Endothelial cell of umbilical vein (primary cell): ENCODE results near the gene GP9. TPM values are rescaled to one million over a fixed set of nuclear protein-coding genes. Genes with fewer than 3 reads are reported as not detected.

Experiments
- BruUV-seq: library from RNA; stranded (reverse); fragments of 400-500 nt; replicated peaks from 2 replicates; lab custom pipeline; 2021; lab: Mats Ljungman, UMichigan
- CTCF ChIA-PET: fragments of 300-600, 350-600 bp; sonication (Branson Sonifier 250); formaldehyde crosslinking; loops from one replicate; lab custom pipeline; 2021; ENCODE audit warnings: antibody characterized with exemption, inconsistent platforms; lab: Charles Lee
- POLR2A ChIA-PET: fragments of 300-600, 350-600 bp; sonication (Branson Sonifier 250); formaldehyde crosslinking; loops from one replicate; lab custom pipeline; 2021; ENCODE audit warnings: antibody characterized with exemption, inconsistent platforms; lab: Charles Lee
- DNase-seq: peaks from one replicate; pipeline ENCODE4 v3.0.0-alpha.2; 2011; ENCODE audit warnings: low read depth, low spot score
- FAIRE-seq: peaks from 2 replicates; lab custom pipeline; 2011; peaks lifted over from hg19 to GRCh38; lab: Jason Lieb, UNC
- H2AFZ ChIP-seq: 2 replicates; pipeline ENCODE4 v1.6.0; 2012; ENCODE audit warnings: low read depth, low read length, control low read depth, inconsistent platforms
- H3K27ac ChIP-seq: 2 replicates; pipeline ENCODE4 v1.5.1; 2011; ENCODE audit warnings: low read depth, mild to moderate bottlenecking, control low read depth, low read length, moderate library complexity; ENCODE audit not compliant: insufficient read depth
- H3K27me3 ChIP-seq, 2 experiments: 2 replicates each; pipeline versions ENCODE4 v1.6.0 to v1.6.1; 2011; ENCODE audit warnings: low read length in 2 of 2, mixed read lengths in 1 of 2; ENCODE audit not compliant: control insufficient read depth in 2 of 2, insufficient read depth in 2 of 2
- H3K36me3 ChIP-seq, 2 experiments: 2 replicates in 1 of 2; 3 replicates in 1 of 2; pipeline ENCODE4 v1.5.1; 2011; ENCODE audit warnings: low read length in 2 of 2, mild to moderate bottlenecking in 1 of 2, moderate library complexity in 1 of 2; ENCODE audit not compliant: control insufficient read depth in 2 of 2, insufficient read depth in 2 of 2; ENCODE audit errors: extremely low read depth in 1 of 2
- H3K4me1 ChIP-seq: 3 replicates; pipeline ENCODE4 v1.5.1; 2011; ENCODE audit warnings: mild to moderate bottlenecking, low read length; ENCODE audit not compliant: control insufficient read depth, insufficient read depth; ENCODE audit errors: extremely low read depth
- H3K4me2 ChIP-seq: 2 replicates; pipeline ENCODE4 v1.6.1; 2011; ENCODE audit warnings: low read length, control low read depth, mixed read lengths; ENCODE audit not compliant: insufficient read depth
- H3K4me3 ChIP-seq, 3 experiments: fragments of 200-600 bp in 1 of 3; sonication (generic), shearing (Covaris generic) in 1 of 3; replicated peaks in 1 of 3; 2 replicates each; pipeline ENCODE4 v1.5.1; 2011 to 2016; ENCODE audit warnings: control low read depth in 3 of 3, low read length in 3 of 3, mild to moderate bottlenecking in 2 of 3, inconsistent platforms in 1 of 3, low read depth in 1 of 3, moderate library complexity in 1 of 3; ENCODE audit not compliant: insufficient read depth in 1 of 3
- H3K79me2 ChIP-seq: 2 replicates; pipeline ENCODE4 v1.6.0; 2012; ENCODE audit warnings: low read length, inconsistent platforms; ENCODE audit not compliant: control insufficient read depth, insufficient read depth
- H3K9ac ChIP-seq: replicated peaks from 2 replicates; pipeline ENCODE3; 2011; ENCODE audit warnings: low read length, control low read depth; ENCODE audit not compliant: insufficient read depth; ENCODE audit errors: extremely low read depth
- H3K9me1 ChIP-seq: replicated peaks from 3 replicates; pipeline ENCODE4 v1.6.0; 2011; ENCODE audit warnings: mild to moderate bottlenecking, low read length; ENCODE audit not compliant: control insufficient read depth, insufficient read depth; ENCODE audit errors: extremely low read depth
- H3K9me3 ChIP-seq: replicated peaks from 2 replicates; pipeline ENCODE4 v1.5.1; 2012; ENCODE audit warnings: low read length, inconsistent platforms; ENCODE audit not compliant: control insufficient read depth, insufficient read depth
- H4K20me1 ChIP-seq: replicated peaks from 2 replicates; pipeline ENCODE3; 2011; ENCODE audit warnings: mild to moderate bottlenecking, low read length; ENCODE audit not compliant: control insufficient read depth, insufficient read depth; ENCODE audit errors: extremely low read depth
- EZH2 ChIP-seq: IDR thresholded peaks from 2 replicates; pipeline ENCODE4 v1.6.1; 2012; ENCODE audit warnings: borderline replicate concordance, low read depth, mild to moderate bottlenecking, moderate library complexity, low read length, inconsistent platforms; ENCODE audit not compliant: severe bottlenecking
- FOS ChIP-seq: IDR thresholded peaks from 2 replicates; pipeline ENCODE4 v1.6.1; 2011; ENCODE audit warnings: mild to moderate bottlenecking, low read length, moderate library complexity, borderline replicate concordance; ENCODE audit not compliant: insufficient read depth
- GATA2 ChIP-seq: IDR thresholded peaks from 2 replicates; pipeline ENCODE4 v1.7.0; 2011; ENCODE audit warnings: low read depth, mild to moderate bottlenecking, moderate library complexity, mixed read lengths, low read length; ENCODE audit not compliant: insufficient read length, insufficient read depth
- JUN ChIP-seq: IDR thresholded peaks from 2 replicates; pipeline ENCODE4 v1.6.1; 2011; ENCODE audit warnings: borderline replicate concordance, low read depth; ENCODE audit not compliant: insufficient read length, insufficient read depth
- MYC ChIP-seq: IDR thresholded peaks from one replicate; pipeline ENCODE4 v1.6.1; 2011; ENCODE audit warnings: mild to moderate bottlenecking, low read depth, low read length
- POLR2A ChIP-seq: IDR thresholded peaks from 2 replicates; pipeline ENCODE4 v1.6.1; 2012; ENCODE audit warnings: low read depth, mild to moderate bottlenecking, control low read depth, low read length
- POLR2AphosphoS5 ChIP-seq: IDR thresholded peaks from 2 replicates; pipeline ENCODE4 v1.6.1; 2012; ENCODE audit warnings: low read depth, mild to moderate bottlenecking, control low read depth, low read length, moderate library complexity; ENCODE audit not compliant: insufficient read depth
- dilution Hi-C: fragments of 300-500 bp; cut with MboI; formaldehyde crosslinking; loops from one replicate; pipeline ENCODE4 v1.15.0; 2019; ENCODE audit warnings: low sequenced_read_pairs; ENCODE audit not compliant: extremely low pct_ligation_motif_present
- intact Hi-C: fragments of 100-400 bp; cut with micrococcal nuclease; formaldehyde crosslinking; loops from one replicate; pipeline ENCODE4 v1.10.0; 2022
- polyA plus RNA-seq, 4 experiments: library from polyadenylated mRNA; depleted of rRNA in 3 of 4; stranded (reverse) in 3 of 4; unstranded in 1 of 4; fragments of >200 nt; gene quantifications; 2 replicates each; pipeline versions ENCODE4 v1.2.1 to v1.2.3, GENCODE V29; 2011 to 2012; ENCODE audit warnings: missing spikeins in 1 of 4
- total RNA-seq: library from RNA; stranded (reverse); gene quantifications from 2 replicates; pipeline ENCODE4 v1.2.3, GENCODE V29; 2021
- TF ChIP-seq, protein P1 (sequence below), 2 donors: IDR thresholded peaks; 1 replicate in 1 of 2; 2 replicates in 1 of 2; pipeline ENCODE4 v1.5.1; 2011; ENCODE audit warnings: low read length in 2 of 2, mild to moderate bottlenecking in 2 of 2, moderate library complexity in 2 of 2, control low read depth in 1 of 2, inconsistent platforms in 1 of 2, low read depth in 1 of 2; ENCODE audit not compliant: insufficient read depth in 1 of 2; ENCODE audit errors: extremely low read depth in 1 of 2
- TF ChIP-seq, protein P2 (sequence below): IDR thresholded peaks from 2 replicates; pipeline ENCODE4 v1.6.1; 2011; ENCODE audit not compliant: insufficient read depth, insufficient read length

Gene GP9
- total and polyA plus RNA-seq, 2 donors (not counting 3 experiments of a cell fraction or from before 2014, with no cell fraction given) = not detected

DNA sequence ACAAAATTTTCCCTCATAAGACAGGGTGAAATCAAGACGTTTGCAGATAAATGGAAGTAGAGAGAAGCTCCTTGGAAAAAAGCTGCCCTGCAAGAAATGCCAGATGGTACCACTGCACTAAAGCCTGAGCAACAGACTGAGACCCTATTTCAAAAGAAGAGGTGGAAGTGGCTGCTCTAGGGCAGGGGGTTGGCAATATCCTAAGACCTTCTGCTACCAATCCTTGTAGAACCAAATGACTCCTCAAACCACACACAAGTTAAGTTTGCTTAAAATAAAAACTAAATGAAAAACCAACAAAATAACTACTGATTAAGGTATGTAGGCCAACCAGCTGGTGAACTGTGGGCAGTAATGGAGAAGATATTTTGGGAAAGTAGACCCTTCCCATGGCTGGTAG lies 39.7 kb downstream of the GP9 start:
- no peak overlapping the region for H3K4me3 ChIP-seq
- no peaks in the 10 kb centered on the region for H3K27me3 ChIP-seq
- H3K9ac ChIP-seq = no peak overlapping the region
- no peaks in the 10 kb centered on the region for H3K4me1 ChIP-seq
- CTCF ChIA-PET = interaction anchor here (1.7 to 3.1 kb wide), 3 partner anchors 12 to 130 kb away, joined by 5 to 21 read pairs (median 9); no protein-coding TSS in a partner anchor
- no peaks in the 10 kb centered on the region for H3K9me3 ChIP-seq
- intact Hi-C loops = no loop called here
- H3K4me2 ChIP-seq = no peak overlapping the region
- dilution Hi-C loops = loop anchor here (25.0 kb wide), 1 partner anchor 188 kb away; no protein-coding TSS in a partner anchor
- no TSS peak for BruUV-seq
- no peaks in the 10 kb centered on the region for H3K9me1 ChIP-seq
- no peak overlapping the region for H2AFZ ChIP-seq
- peaks cover 8% of the 10 kb centered on the region for H3K79me2 ChIP-seq
- peaks cover 0 to 8% of the 10 kb centered on the region in 2 experiments for H3K36me3 ChIP-seq
- H4K20me1 ChIP-seq = peaks cover 5% of the 10 kb centered on the region
- no peak for DNase-seq
- TF ChIP-seq POLR2AphosphoS5 (no peak), MYC (no peak), GATA2 (no peak), EZH2 (no peak), FOS (no peak), JUN (no peak), POLR2A (no peak)
- TF ChIP-seq, protein P1, sequence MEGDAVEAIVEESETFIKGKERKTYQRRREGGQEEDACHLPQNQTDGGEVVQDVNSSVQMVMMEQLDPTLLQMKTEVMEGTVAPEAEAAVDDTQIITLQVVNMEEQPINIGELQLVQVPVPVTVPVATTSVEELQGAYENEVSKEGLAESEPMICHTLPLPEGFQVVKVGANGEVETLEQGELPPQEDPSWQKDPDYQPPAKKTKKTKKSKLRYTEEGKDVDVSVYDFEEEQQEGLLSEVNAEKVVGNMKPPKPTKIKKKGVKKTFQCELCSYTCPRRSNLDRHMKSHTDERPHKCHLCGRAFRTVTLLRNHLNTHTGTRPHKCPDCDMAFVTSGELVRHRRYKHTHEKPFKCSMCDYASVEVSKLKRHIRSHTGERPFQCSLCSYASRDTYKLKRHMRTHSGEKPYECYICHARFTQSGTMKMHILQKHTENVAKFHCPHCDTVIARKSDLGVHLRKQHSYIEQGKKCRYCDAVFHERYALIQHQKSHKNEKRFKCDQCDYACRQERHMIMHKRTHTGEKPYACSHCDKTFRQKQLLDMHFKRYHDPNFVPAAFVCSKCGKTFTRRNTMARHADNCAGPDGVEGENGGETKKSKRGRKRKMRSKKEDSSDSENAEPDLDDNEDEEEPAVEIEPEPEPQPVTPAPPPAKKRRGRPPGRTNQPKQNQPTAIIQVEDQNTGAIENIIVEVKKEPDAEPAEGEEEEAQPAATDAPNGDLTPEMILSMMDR (IDR thresholded peaks at IDR 0.05; ENCODE audit: extremely low read depth in 1 of 2, insufficient read depth in 1 of 2, low read depth in 1 of 2, low read length in 2 of 2) = no peak
- TF ChIP-seq, protein P2, sequence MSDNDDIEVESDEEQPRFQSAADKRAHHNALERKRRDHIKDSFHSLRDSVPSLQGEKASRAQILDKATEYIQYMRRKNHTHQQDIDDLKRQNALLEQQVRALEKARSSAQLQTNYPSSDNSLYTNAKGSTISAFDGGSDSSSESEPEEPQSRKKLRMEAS = no peak
- no peak for FAIRE-seq
- POLR2A ChIA-PET = no interaction called here
- no peak overlapping the region for H3K27ac ChIP-seq
